HG03064 (cell line): ENCODE data around the gene ASCC1.

Experiments
- ATAC-seq: cut with Tn5 transposase; IDR thresholded peaks from one replicate; pipeline ENCODE4 v1.9.1; 2021; ENCODE audit warnings: low read depth; ENCODE audit not compliant: unreplicated experiment

Gene ASCC1

DNA sequence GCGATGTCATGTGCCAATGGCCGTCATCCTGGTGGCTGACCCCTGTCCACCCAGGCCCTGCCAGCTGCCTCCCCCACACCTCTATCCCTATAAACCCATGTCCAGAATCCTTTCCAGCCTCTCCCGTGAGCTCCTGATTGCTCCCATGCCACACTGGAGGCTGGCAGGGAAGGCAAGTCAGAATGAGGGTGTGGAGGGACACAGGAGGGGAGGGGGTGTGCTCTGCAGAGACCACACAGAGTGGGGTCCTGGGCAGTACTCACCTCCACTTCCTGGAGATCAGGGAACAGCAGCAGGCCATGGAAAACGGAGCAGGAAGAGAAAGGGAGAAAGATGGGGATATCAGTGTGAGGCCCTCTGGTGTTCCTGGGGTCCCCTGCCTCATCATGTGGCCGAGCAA is 143.4 kb downstream of the ASCC1 start:
- ATAC-seq = no peak

DNA sequence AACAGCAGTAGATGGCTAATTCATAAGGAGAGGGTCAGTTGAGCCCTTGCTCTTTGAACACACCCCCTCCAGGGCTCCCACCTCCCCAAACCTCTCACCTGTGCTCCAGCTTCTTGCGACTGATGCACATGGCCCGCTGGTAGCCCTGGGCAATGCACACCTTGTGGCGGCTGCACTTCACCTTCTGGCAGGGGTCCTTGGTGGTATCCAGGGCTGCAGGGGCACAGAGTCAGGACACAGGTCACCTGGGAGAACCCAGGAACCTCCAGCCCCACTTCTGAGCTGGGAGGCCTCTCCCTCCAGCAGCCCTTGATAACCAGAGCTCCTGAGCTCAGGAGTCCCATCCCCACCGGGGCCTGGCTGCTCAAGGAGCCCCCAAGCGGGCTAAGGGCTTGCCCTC is 144.0 kb downstream of the ASCC1 start:
- no peak for ATAC-seq

DNA sequence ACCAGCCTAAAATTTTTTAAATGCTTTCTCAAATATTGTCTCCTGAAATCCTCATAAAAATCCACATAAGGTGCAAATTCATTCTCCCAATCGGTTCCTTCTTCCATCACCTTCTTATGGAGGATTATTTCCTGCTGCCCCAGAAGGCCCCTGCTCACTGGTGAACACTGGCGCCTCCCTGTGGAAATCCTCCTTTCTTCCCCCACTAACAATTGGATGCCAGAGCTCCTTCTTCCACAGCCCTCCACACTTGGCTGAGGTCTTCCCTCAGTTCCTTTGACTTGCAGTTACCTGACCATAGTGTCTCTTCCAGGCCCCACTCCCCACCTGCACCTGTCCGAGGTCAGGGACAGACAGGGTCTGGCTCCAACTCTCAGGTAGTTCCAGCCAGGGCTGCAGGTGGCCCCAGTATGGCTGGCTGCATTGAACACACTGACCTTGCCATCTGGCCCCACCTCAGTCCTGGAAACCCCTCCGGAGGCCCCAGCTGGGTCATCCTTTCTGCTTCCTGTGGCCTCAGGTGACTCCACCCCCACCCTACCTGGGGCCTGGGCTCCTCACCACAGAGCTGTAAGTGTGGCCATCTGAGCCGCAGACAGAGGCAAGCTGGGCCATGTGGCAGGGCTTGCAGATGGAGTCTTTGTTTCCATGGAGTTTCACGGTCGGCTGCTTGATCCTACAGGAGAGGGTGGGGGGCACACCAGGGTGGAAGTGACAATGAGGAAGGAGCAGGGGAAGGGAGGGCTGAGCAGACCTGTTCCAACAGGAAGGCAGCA is 146.1 kb downstream of the ASCC1 start:
- ATAC-seq = no peak

DNA sequence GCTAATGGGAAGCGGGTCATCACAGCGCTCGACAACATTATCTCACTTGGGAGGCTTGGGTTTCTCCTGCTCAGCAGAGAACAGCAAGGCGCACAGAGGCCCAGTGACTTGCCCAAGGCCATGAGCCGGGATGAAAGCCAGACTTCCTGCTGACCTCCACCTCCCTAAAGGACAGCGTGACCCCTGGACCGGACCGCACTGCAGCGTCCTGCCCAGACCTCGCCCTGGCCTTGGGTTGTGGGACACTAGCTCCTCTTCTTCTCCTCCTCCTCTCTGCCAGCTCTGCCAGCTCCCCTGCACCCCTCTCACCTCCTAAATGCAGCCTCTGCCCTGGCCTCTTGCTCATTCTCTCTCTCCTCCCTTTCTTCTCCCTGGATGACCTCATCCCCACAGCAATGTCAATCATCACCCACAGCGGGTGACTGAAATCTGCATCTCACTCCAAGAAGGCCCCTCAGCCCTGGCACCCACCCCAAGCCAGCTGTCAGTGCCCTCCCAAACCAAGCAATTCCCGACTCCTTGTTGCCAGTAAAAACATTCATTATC is 147.1 kb downstream of the ASCC1 start:
- no peak for ATAC-seq

DNA sequence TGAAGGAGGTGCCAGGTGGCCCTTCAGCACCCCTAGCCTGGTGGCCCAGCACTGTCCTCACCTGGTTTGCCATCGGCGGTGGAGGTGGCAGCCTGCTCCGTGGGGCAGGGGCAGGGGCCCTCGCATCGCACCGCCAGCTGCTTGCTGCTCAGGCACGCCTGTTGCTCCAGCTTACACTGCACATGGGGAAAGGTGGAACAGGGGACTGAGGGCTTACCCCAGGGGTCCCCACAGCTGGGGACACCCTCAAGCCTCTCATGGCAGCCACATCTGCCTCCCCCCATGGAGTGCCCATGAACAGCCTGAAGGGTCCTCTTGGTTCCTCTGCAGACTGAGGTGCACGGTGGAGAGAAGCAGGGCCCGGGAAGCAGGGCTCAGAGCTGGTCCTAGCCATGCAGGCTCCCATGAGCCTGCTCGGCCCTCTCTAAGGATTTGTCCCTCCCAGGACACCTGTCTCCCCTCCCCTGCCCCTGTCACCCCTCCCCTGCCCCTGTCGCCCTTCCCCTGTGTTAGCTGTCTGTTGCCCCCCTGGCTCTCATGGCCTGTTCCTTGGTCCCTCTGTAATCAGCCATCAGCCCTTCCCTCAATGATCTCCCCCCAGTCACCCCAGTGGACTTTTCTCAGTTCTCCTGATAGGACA is 147.8 kb downstream of the ASCC1 start:
- ATAC-seq = no peak

DNA sequence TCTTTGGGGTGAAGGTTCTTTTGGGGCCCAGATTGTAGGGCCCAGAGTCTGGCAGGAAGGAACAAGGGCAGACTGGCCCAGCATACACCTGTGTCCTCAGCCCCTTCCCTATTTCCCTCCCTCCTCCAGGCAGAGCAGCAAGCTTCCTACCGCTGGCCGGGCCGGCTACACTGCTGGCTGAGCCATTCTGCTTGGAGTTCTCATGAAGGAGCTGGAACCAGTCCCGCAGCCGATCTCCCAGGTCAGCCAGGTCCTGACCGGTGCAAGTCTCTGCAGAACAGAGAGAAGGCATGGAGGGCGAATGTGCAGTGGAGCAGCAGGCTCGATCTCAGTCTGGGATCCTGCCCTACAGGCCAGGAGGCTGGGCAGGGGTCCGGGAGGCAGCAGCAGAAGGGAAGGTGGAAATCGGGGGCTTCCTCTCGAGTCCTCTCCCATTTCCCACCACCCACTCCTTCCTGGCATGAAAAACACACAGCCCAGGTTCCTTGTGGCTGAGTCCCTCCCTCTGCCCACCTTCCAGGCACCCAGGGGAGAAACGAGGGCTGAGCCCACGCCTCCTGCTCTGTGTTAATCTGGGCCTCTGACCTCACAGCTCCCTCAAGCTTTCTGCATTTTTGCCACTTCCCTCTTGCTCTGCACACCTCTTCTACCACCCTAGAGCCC is 148.5 kb downstream of the ASCC1 start:
- ATAC-seq = no peak

DNA sequence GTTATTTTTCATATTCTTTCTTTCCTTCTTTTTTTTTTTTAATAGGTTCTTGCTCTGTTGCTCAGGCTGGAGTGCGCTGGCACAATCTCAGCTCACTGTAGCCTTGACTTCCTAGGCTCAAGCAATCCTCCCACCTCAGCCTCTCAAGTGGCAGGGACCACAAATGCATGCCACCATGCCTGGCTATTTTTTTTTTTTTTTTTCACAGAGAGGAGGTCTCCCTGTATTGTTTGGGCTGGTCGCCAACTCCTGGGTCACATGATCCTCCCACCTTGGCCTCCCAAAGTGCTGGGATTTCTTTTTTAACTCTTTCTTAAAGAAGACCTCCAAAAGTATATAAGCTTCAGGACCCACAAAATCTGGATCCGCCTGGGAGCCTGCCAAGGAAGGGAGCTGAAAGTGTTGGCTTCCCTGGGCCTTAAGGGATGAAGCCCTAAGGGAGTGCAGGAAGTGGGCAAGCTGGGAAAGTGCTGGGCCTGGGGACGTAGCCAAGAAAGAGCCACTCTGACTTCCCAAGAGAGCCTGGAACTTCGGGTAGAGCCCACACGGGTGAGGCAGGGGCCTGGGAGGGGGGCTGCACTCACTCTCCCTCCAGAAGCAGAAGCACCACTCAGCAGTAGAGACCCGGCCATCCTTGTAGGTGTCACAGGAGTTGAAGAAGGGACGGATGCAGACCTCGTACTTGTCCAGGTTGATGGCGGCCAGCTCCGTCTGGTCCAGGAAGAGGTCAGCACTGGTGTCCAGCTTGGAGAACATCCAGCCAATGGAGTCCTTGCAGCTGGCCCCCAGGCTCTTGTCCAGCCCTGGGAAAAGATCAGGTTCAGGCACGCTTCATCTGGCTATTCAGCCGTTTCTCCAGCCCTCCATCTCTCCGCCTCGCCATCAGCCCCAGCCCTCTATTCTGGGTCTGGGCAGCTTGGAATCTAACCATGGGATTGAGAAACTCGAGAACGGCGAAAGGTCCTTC is 149.5 kb downstream of the ASCC1 start:
- no peak for ATAC-seq

DNA sequence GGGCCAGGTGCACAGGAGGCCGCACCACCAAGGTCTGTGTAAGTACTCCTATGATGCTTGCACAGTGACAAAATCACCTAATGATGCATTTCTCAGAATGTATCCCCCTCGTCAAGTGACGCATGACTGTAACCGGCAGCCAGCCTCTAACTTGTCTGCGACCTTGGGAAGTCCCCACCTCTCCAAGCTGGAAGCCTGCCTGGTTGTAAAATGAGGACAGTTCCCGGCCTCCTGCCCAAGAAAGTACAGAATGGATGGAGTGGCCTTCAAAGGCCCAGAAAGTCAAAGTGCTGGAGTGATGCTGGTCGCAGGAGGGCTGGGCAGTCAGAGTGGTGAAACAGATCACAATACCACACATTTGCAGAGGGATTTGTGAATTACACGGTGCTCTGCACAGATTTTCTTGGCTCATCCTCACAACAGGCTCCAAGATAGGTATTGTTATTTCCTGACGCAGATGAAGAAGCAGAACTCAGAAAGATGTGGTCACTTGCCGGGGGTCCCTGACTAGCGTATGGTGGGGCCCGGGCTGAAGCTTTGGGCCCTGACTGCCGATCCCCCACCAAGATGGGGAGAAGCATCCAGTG is 150.5 kb downstream of the ASCC1 start:
- no peak for ATAC-seq

DNA sequence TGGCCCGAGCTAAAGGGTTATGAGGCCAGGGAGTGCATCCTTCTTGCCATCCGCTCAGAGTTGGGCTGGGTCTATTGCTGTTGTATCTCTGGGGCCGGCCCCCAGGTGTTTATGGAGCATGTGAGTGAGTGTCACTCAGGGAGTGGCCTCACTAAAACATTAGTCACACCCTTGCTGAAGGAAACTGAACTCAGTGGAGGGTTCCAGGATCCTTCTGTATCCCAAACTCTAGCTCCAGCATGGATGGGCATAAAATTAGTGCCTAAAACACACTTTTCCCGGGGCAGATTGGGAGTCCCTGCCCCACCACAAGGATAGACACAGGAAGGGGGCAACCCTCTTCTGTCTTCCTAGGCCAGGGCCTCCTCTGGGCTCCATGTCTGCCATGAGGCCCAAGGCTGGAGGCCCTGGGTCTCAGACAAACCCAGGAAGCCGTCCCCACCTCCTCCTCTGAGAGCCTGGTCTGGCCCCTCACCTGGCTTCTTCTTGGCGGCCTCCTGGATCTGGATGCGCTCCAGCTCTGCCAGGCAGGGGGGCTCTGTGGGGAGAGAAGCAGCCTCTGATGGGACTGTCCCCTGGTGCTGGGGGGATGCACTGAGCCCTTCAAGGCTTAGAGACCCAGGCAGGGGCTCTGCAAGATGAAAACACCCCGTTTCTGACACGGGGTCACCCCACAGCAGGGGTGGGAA is 152.2 kb downstream of the ASCC1 start:
- ATAC-seq = no peak

DNA sequence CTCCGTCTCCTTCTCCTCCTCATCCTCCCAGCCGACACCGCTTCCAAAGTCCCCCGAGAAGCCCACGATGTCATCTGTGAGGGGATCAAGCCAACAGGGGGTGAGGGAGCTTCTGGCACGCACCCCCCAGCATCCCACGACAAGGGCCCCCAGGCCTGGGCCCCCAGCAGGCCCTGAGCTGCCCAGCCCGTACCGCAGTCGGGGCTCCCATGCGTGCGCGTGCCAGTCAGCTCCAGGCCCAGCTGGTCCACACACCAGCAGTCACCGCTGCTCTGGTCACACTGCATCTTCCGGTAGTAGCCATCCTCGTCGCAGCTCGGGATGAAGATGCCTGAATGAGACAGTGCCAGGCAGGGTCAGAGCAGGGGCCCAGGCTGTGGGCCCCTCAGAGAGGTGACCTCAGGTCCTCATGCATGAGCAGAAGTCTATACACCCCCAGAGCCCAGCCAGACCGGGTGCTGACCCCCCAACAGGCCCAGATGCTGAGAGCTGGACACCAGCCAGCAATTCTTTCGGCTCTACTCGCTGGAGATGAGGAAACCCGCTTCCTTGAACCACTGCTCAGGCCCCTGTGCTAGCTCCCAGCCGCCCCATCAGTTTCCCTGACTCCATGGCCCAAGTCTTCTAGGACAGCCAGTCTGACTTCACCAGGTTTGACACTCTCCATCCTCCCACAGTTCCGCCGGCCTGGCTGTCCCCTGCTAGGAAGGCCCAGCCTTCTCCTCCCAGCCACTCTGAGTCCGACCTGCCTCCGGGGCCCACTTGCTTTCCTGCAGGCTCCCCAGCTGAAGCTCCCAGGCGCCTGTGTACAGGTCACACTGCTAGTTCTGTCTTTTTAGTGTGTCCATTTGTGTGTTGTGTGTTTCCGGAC is 153.0 kb downstream of the ASCC1 start:
- no peak for ATAC-seq

DNA sequence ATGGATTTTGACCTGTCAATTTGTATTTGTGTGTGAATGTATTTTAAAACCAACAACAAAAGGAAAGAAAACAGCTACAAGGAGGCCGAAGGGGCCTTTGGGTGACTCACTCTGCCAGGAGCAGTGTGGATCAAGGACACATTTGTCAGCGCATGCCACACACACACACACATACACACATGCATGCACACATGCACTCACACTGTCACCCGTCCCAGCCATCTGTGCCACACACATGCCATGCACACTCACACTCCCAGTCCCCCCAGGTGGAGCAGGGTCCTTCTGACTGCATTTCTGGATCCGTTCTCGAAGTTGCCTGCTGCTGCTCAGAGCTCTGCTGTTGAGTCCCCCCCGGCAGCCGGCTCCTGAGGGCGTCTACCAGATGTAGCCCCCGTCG is 153.7 kb downstream of the ASCC1 start:
- ATAC-seq = no peak

DNA sequence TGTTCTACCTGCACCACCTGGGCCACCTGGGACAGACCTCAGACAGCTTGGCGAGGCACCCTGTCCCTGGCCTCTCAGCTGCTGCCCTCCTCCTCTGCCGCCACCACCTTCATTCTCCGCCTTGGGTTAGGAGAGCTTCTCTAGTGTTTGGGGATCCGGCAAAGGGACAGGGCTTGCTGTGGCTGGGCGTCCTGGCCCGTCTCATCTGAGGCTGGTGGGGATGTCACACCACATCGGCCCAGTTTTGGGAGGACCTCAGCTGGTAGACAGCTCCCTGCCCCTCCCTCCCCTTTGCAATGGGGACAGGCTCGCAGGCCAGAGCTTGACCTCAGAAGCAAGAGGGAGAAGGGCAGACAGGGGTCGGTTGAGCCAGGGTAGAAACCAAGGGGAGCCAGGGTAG is 154.1 kb downstream of the ASCC1 start:
- no peak for ATAC-seq

DNA sequence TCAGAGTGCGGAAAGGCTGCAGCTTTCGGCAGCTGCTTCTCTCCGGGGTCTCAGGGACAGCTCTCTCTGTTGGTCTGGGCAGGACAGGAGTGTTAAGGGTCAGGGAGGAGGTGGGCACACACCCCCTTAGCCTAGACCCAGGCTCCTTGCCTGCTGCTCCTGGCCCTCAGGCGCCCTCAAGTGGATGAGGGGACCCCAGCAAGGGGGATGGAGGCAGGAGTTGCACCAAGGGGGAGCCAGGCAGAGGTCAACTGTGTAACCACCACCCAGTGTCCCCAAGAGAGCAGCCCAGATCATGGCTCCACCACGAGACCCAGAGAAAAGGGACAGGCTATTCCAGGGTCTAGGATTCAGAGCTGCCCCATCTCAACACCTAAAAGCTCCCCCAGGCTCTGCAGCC is 154.6 kb downstream of the ASCC1 start:
- no peak for ATAC-seq

DNA sequence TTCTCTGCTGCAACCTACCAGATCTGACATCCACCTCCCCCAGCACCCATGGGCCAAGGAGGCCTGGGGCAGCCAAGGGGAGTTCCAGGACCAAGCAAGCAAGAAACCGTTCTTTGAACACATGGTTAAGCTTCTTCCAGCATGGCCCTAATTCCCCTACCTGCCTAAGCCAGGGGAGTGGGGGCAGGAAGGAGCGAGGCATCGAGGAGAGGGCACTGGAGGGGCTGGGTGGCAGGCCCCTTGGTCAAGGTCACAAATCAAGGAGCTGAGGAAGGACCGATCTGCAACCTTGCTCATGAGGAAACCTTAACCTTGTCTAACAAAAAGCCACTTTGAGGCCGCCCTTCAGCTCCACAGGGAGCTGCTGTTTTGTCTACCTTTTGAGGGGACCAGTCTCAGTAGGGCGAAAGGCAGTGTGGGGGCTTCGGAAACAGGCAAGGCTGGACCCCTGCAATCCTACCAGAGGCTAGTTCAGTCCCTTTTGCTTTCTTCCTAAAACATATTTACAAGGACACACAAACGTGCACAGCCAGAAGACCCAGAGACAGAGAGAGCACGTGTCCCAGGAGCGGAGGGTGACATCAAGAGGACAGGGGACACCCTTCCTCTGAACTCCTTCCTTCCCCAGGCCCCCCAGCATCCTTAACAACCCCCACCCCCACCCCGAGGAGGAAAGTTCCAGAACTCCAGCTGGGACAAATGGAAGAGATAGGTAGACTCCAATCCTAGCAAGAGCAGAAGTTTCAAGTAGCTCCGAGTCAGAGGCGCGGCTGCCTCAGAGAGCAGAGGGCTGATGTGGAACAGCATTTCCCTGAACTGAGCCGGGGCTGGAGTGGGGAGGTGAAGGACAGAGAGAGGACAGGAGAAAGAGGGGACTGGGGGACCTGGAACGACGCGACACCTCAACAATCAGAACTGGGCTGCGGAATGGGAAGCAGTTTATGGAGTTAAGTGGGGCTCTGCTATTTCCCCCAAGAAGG is 155.9 kb downstream of the ASCC1 start:
- ATAC-seq = no peak

DNA sequence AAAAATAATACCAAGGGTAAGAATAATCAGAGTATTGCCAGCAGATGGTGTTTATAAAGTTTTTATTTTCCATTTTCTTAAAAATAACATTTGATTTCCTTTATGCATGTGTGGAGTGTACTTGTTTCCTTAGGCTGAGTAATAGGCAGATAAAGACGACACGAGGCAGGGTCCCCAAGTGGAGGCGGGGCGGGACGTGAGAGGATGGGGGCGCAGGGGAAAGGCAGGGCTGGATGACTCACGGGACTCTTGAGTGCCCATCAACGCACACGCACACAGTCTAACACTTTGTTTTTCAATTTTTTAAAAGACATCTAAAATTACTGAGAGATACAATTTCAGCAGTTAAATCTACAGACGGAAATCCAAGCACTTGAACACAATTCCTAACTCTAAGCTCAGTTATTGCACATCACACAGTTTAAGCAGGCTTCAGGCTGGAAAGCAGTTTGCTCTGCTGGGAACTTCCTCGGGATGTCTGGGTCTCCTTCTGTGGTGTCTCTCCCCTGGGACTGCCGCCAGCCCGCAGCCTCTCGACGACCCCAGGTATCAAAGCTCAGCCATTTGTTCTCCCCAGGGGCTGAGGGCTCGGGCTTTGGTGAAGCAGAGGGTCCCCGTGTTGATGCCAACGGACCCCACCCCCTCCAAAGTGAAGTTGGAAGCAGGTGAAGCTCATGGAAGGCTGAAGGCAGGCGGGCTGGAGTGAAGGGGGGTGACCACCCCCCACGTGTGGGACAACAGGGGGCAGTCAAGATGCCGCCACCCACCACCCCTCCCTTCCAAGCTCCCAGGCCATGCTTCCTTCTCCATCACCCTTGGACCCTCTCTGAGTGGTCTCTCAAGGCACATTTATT is 156.9 kb downstream of the ASCC1 start:
- ATAC-seq = no peak

DNA sequence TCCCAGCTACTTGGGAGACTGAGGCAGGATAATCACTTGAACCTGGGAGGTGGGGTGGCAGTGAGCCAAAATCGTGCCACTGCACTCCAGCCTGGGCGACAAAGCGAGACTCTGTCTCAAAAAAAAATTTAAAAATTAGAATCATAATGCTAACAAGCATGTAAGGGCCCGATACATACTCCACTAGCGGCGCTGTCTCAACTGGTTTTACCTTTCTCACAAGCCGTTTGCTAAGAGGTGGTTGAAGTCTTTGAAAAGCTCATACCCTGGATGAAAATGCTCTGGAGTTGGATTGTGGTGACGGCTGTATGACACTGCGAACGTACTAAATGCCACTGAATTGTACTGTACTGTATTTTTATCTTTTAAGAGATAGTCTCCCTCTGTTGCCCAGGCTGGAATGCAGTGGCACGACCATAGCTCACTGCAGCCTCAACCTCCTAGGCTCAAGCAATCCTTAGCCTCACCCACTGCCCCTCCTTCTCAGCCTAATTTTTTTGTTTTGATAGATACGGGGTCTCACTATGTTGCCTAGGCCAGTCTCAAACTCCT is 157.7 kb downstream of the ASCC1 start:
- no peak for ATAC-seq
